HAP-1 (cell line): ENCODE measurements around the gene MAP3K9.

Experiments used
- DNase-seq, 2 experiments: peaks; one replicate each; pipeline ENCODE4 v3.0.0-alpha.2; 2016 to 2020; ENCODE audit warnings: low spot score in 2 of 2
- H3K27me3 ChIP-seq: fragments of 250-450 bp; sonication (Bioruptor Pico); 2 replicates; pipeline ENCODE4 v1.5.1; 2020; ENCODE audit warnings: low read depth, mild to moderate bottlenecking, moderate library complexity
- H3K36me3 ChIP-seq: fragments of 250-450 bp; sonication (Bioruptor Pico); replicated peaks from 2 replicates; pipeline ENCODE4 v1.5.1; 2020; ENCODE audit warnings: mild to moderate bottlenecking
- H3K4me1 ChIP-seq: fragments of 250-450 bp; sonication (Bioruptor Pico); 2 replicates; pipeline ENCODE4 v1.5.1; 2020; ENCODE audit warnings: mild to moderate bottlenecking
- H3K4me3 ChIP-seq: fragments of 250-450 bp; sonication (Bioruptor Pico); 2 replicates; pipeline ENCODE4 v1.5.1; 2020; ENCODE audit warnings: mild to moderate bottlenecking, moderate library complexity
- H3K9me3 ChIP-seq: fragments of 250-450 bp; sonication (Bioruptor Pico); 2 replicates; pipeline ENCODE4 v1.5.1; 2020; ENCODE audit warnings: mild to moderate bottlenecking, moderate library complexity
- in situ Hi-C: fragments of 300-500 bp; cut with MboI; formaldehyde crosslinking; loops from 3 replicates; pipeline ENCODE4 v1.14.3; 2020; ENCODE audit warnings: low sequenced_read_pairs, inconsistent platforms, mixed read lengths

Gene MAP3K9

DNA sequence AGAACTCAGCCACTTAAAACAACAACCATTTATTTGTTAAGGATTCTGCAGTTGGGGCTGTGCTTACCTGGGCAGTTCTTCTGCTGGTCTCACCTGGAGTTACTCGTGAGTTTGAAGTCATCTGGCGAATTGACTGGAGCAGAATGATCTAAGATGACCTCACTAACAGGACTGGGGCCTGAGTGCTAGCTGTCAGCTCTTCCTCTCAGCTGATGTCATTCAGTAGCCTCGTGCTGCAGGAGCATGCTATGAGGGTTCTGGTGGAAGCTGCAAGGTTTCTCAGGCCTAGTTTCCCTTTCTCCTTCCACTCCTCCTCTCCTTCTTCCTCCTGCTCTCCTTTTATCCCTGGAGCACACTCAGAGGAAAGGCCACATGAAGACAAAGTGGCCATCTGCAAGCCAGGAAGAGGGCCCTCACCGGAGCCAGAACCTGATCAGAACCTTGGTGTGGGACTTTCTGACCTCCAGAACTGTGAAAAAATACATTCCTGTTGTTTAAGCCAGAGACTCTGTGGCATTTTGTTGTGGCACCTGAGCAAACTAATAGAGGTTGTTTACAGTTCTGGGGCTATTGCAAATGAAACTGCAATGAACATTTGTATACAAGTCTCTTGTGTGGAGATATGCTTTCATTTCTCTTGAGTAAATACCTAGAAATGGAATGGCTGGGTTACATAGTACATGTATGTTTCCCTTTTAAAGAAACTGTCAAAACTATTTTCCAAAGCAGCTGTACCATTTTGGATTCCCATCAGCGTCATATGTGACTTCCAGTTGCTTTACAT is 21.9 kb upstream of the MAP3K9 start:
- DNase-seq = no peak
- in situ Hi-C loops = no loop called here

DNA sequence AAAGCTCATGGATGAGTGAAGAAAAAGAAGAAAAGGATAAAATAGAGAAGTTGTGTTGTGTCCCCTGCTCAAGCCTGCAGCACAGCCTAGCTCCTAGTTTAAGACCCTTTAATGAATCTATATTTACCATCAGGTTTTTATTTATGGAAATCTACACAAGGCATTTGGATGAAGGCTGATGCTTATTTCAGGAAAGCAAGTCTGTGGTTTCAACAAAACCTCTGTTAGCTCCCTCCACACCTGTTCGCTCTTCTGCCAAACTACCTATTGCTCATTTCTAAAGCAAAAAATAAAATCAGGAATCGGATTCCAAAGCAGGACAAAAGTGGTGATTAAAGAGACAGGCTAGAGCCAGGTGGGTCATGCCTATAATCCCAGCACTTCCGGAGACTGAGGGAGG is 18.9 kb upstream of the MAP3K9 start:
- Histone ChIP-seq H3K9me3 (no peaks in the 10 kb centered on the region), H3K4me3 (no peak overlapping the region), H3K4me1 (no peaks in the 10 kb centered on the region), H3K36me3 (no peaks in the 10 kb centered on the region), H3K27me3 (no peaks in the 10 kb centered on the region)
- in situ Hi-C loops = no loop called here
- no peak for DNase-seq

More for the DNA sequence above, 21.9 kb upstream of the MAP3K9 start:
- H3K4me1 ChIP-seq = no peaks in the 10 kb centered on the region
- no peak overlapping the region for H3K4me3 ChIP-seq
- H3K27me3 ChIP-seq = no peaks in the 10 kb centered on the region
- no peaks in the 10 kb centered on the region for H3K9me3 ChIP-seq
- no peaks in the 10 kb centered on the region for H3K36me3 ChIP-seq

DNA sequence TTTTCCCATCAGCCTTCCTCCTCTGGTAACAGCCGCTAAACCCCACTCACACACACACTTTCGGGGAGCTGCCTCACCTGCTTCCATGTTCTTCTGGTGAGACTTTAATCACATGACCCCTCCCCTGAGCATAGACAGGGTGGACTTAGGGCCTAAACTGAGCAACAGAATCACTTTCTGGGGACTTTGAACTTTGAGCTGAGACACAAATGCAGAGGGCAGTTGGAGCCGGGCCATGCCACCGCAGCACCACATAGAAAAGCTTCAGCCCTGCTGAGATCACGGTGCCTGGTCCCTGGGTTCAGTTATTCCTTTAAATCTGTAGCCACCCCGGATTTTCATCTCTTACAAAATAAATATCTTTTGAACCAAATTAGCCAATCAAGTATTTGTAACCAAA is 18.4 kb upstream of the MAP3K9 start:
- Histone ChIP-seq H3K27me3 (no peaks in the 10 kb centered on the region), H3K4me3 (no peak overlapping the region), H3K9me3 (no peaks in the 10 kb centered on the region), H3K4me1 (peaks cover 3% of the 10 kb centered on the region), H3K36me3 (no peaks in the 10 kb centered on the region)
- in situ Hi-C loops = no loop called here
- DNase-seq = no peak

DNA sequence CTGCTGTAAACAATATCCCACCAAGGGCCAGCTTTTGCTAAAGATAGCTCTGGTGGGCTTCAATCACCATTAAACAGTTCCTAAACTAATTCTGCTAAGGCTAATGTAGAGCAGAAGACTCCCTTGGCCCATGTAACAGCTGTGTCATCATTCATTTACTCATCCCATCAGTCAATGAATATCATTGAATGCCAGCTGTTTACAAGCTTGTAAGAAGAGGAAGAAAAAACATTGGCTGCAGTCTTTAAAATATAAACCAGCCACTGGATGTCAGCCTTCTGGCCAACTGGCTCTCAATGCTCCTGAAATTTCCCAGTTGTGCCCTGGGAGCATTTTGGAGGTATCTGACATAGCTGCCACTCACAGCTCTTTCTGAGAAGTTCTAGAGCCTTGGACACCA is 18.0 kb upstream of the MAP3K9 start:
- in situ Hi-C loops = no loop called here
- no peak overlapping the region for H3K4me3 ChIP-seq
- DNase-seq = no peak

DNA sequence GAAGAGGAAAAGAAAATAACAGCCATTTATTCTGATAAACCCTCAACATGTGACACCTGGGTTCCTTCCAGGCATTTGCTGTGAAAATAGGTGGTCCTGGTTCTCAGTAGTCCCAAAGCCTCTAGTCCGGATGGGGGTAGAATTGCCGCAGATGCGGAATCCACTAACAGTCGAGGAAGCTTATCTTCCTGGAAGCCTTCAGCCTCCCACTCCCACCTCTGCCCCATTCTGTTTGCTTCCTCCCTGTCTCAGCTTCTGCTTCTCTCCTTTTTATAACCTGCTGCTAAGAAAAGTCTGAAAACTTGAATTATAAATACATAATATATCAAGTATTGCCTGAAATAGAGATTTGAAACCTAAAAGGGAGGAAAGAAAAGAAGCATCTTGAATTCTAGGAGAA is 14.0 kb upstream of the MAP3K9 start:
- Histone ChIP-seq H3K27me3 (no peaks in the 10 kb centered on the region), H3K4me3 (no peak overlapping the region), H3K4me1 (peaks cover 4% of the 10 kb centered on the region), H3K9me3 (no peaks in the 10 kb centered on the region), H3K36me3 (no peaks in the 10 kb centered on the region)
- DNase-seq = no peak
- in situ Hi-C loops = loop anchor here (5.0 kb wide), 1 partner anchor 144 kb away; no protein-coding TSS in a partner anchor

More for the DNA sequence above, 18.0 kb upstream of the MAP3K9 start:
- no peaks in the 10 kb centered on the region for H3K27me3 ChIP-seq
- no peaks in the 10 kb centered on the region for H3K36me3 ChIP-seq
- no peaks in the 10 kb centered on the region for H3K9me3 ChIP-seq
- H3K4me1 ChIP-seq = peaks cover 4% of the 10 kb centered on the region

DNA sequence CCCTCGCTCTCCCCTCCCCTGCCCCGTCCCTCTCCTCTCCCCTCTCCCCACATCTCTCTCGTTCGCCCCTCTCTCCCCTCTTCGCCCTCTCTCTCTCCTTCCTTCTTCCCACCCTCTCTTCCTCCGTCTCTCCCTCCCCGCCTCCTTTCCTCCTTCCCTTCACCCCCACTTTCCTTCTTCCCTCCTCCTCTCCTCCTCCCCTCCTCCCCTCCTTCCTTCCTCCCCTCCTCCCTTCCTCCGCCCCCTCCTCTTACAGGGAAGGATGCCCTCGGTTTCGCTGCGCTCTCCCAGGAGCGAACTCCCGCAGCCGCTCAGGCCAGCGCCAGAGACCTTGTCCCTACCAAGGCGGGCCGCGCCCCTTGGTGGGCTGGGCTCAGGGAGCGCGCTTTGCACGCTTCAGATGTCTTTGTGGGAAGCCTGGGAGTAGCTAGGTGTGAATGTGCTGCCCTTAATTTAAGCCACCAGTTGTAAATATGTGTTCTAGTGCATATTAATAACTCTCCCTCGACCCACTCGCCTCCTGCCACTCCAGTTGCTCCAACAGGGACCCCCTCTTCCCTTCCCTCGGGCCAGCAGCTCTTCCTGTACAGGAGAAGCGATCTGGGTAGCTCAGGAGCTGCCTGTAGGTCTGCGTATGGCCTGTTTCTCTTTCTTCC is 13.3 kb upstream of the MAP3K9 start:
- Histone ChIP-seq H3K36me3 (no peaks in the 10 kb centered on the region), H3K27me3 (no peaks in the 10 kb centered on the region), H3K4me1 (peaks cover 4% of the 10 kb centered on the region), H3K4me3 (peak overlapping the region; percentile 58), H3K9me3 (no peaks in the 10 kb centered on the region)
- in situ Hi-C loops = loop anchor here (5.0 kb wide), 1 partner anchor 145 kb away; no protein-coding TSS in a partner anchor
- DNase-seq = peak; percentile 51 to 81

DNA sequence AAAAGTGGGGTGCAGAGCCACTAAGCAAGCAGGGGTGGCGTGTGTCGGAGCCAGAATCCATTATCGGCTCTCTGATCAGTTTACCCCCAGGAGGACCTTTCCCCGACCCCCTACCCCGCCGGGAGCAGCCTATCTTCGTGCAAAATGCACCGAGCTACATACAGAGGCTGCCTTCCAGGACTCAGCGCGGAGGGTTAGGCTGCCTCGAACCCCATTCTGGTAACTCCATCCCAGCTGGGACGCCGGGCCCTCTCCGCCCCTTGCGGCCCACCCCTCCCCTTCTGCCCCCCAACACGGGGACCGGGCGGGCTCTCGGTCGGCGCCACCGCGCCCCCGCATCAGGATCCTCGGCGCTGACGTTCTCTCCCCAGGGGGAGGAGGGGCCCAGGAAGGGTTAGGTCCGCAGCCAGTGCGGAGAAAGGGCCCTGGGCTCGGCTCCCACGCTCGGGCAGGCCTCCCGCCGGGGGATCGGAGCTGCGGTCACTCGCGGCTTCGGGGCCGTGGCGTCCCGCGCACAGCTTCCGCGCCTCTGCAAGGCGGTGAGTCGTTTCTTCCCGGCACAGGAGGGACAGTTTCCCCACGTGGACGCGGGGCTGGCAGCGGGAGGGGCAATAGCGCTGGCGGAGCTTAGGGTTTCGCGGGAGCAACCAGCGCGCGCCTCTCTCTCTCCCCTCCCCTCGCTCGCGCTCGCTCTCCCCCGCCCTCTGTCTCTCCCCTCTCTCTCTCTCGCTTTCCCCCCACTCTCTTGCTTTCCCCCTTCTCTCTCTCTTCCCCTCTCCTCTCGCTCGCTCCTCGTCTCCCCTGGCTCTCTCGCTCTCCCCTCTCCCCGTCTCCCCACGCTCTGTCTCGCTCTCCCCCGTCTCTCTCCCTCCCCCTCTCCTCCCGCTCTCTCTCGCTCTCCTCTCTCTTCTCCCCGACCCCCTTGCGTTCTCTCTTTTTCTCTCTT is 12.5 kb upstream of the MAP3K9 start:
- Histone ChIP-seq H3K4me1 (peaks cover 10% of the 10 kb centered on the region), H3K9me3 (no peaks in the 10 kb centered on the region), H3K36me3 (no peaks in the 10 kb centered on the region), H3K27me3 (no peaks in the 10 kb centered on the region), H3K4me3 (peak overlapping the region; percentile 58)
- in situ Hi-C loops = loop anchor here (5.0 kb wide), 1 partner anchor 145 kb away; no protein-coding TSS in a partner anchor
- peak; percentile 54 to 72 for DNase-seq

DNA sequence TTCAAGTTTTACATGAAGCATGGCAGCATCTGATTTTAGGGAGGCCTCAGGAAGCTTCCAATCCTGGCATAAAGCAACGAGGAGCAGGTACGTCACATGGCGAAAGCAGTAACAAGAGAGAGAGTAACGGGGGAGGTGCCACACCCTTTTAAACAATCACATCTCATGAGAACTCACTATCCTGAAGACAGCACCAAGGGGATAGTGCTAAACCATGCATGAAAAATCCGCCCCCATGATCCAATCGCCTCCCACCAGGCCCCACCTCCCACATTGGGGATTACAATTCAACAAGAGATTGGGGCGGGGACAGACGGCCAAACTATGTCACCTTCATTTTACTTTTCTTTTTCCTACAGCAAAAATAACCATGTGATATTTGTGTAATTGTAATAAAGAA is 7.2 kb upstream of the MAP3K9 start:
- peaks cover 17% of the 10 kb centered on the region for H3K4me1 ChIP-seq
- no peaks in the 10 kb centered on the region for H3K27me3 ChIP-seq
- no peaks in the 10 kb centered on the region for H3K36me3 ChIP-seq
- H3K9me3 ChIP-seq = no peaks in the 10 kb centered on the region
- peak; percentile 15 to 58 for DNase-seq
- in situ Hi-C loops = no loop called here
- no peak overlapping the region for H3K4me3 ChIP-seq

DNA sequence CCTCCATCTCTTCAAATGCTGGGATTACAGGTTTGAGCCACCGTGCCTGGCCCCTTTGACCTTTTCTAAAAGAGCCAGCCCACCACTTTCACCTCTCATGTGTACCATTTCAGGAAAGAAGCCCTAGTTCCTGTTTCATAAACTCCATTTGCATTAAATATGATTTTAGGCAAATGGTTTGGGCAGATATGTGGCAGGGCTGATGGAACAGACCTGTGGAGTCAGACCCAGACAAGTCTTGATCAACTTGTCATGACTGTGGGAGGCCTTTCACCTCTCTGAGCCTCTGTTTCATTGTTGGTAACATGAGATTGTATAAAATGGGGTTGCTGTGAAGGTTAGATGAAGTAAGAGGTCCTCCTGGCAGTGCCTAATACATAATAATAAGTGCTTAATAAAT is 5.2 kb upstream of the MAP3K9 start:
- Histone ChIP-seq H3K36me3 (no peaks in the 10 kb centered on the region), H3K27me3 (no peaks in the 10 kb centered on the region), H3K4me3 (no peak overlapping the region), H3K4me1 (peaks cover 24% of the 10 kb centered on the region), H3K9me3 (no peaks in the 10 kb centered on the region)
- no peak for DNase-seq
- in situ Hi-C loops = no loop called here

DNA sequence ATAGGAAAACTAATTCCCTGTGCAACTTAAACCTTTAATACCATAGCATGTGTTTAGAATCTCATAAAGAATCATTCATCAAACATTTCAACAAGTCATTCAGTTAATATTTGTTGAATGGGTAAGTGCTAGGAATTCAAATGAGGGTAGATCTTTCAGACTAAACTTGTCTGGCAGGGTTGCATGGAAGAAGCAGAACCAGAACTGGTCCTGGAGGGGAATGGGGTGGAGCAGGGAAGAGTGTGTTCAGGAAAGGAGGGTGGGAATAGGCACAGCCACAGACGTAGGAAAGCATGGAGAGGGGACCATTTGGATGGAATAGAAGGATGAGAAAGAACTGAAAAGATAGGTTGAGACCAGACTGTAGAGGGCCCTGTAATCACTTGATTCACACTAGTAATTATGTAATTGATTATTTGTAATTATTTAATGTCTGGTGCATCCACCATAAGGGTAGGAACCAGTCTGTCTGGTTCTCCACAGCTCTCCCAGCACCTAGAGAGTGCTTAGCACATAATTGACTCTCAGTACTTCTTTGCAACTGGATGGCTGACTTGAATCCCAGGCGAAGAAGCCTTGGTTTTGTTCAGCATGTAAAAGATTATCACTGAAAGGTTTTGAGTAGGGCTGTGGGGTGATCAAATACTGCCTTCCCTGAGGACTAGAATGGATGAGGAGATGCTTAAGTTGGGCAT is 3.0 kb upstream of the MAP3K9 start:
- Histone ChIP-seq H3K4me1 (peaks cover 22% of the 10 kb centered on the region), H3K4me3 (no peak overlapping the region), H3K27me3 (no peaks in the 10 kb centered on the region), H3K9me3 (no peaks in the 10 kb centered on the region), H3K36me3 (no peaks in the 10 kb centered on the region)
- in situ Hi-C loops = no loop called here
- no peak for DNase-seq

DNA sequence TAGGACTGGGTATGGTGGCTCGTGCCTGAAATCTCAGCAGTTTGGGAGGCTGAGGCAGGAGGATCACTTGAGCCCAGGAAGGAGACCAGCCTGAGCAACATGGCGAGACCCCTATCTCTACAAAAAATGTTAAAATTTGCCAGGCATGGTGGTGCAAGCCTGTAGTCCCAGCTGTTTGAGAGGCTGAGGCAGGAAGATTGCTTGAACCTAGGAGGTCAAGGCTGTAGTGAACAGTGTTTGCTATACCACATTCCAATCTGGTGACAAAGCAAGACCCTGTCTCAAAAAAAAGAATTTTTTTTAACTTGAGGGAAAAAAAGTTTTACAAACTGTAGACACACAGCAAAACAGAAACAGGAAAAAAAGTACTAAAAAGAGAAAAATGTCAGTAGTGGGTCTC is 2.3 kb upstream of the MAP3K9 start:
- in situ Hi-C loops = no loop called here
- H3K36me3 ChIP-seq = no peaks in the 10 kb centered on the region

DNA sequence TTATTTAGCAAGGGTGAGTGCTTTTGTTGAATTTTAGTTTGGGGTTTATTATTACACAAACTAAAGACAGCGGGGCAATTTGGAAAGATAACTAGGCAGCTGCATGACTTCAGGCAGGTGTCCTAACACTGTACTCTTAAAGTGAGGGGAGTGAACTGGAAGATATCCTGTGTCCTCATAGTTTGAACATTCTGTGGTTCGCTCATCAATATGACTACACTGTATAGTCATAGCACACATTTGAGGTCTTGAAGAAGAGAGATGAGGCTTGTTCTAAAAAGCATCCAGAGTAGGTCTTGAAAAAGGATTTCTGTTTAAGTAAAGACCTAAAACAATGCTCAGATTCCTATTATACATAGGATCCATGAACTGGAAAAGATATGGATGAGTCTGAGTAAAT is 1.7 kb upstream of the MAP3K9 start:
- no peak for DNase-seq
- H3K36me3 ChIP-seq = no peaks in the 10 kb centered on the region
- in situ Hi-C loops = no loop called here
- no peak overlapping the region for H3K4me3 ChIP-seq
- H3K4me1 ChIP-seq = peaks cover 12% of the 10 kb centered on the region; the same call in 1 of the 2 replicates
- H3K9me3 ChIP-seq = no peaks in the 10 kb centered on the region
- no peaks in the 10 kb centered on the region for H3K27me3 ChIP-seq

More for the DNA sequence above, 2.3 kb upstream of the MAP3K9 start:
- Histone ChIP-seq H3K4me3 (no peak overlapping the region), H3K9me3 (no peaks in the 10 kb centered on the region), H3K4me1 (peaks cover 15% of the 10 kb centered on the region), H3K27me3 (no peaks in the 10 kb centered on the region)
- no peak for DNase-seq

DNA sequence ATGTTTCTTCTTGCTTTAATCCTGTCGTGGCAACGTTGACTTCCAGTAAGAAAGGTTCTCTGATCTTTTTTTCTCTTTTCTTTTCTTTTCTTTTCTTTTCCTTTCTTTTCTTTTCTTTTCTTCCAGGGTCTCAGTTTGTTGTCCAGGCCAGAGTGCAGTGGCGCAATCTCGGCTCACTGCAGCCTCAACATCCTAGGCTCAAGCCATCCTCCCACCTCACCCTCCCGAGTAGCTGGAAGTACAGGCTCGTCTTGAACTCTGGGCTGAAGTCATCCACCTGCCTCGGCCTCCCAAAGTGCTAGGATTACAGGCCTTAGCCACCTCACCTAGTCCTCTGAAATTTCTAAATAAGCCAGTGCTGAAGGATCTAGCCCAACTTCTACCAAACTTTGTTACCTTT is 1.3 kb upstream of the MAP3K9 start:
- Histone ChIP-seq H3K4me1 (peaks cover 12% of the 10 kb centered on the region; the same call in 1 of the 2 replicates), H3K4me3 (peak overlapping the region; percentile 49), H3K27me3 (no peaks in the 10 kb centered on the region), H3K36me3 (no peaks in the 10 kb centered on the region), H3K9me3 (no peaks in the 10 kb centered on the region)
- DNase-seq = no peak
- in situ Hi-C loops = no loop called here
